NCI-H345 treated with DMSO at 0.1 percent for 48 hours (cell line): ENCODE results near the gene MTCL3.
"Not testable (repeated sequence)": the region's sequence is repeated elsewhere in the genome, so short reads cannot be mapped to it uniquely, and the experiment has no call there.

ENCODE experiments used
- DNase-seq: peaks from one replicate; lab custom pipeline; 2025; ENCODE audit not compliant: unreplicated experiment; lab: John Stamatoyannopoulos, UW

MTCL3 gene

DNA sequence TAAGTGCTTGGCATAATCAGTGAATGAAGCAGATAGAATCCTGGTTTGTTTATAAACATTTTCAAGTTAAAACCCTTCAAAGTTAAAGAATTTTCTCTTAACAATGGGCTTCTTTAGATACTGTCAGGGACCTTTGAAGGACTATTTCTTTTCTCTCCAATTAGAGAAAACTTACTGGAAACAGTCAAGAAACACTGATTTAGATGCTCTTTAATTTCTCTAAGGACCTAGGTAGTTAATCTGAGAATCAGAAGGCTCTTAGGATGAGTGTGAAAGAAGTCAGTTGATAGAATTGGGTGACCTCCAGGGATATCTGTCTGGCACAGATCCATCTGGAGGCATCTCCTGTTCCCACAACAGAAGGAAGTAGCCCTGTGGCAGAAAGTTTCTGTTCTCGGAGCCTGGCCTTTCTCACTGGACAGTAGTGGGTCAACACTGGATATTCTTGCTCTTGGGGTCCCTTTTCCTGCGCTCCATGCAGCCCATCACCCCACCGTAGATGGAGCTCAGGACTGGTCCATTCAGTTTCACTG is 82.5 kb downstream of the MTCL3 start:
- no peak for DNase-seq

DNA sequence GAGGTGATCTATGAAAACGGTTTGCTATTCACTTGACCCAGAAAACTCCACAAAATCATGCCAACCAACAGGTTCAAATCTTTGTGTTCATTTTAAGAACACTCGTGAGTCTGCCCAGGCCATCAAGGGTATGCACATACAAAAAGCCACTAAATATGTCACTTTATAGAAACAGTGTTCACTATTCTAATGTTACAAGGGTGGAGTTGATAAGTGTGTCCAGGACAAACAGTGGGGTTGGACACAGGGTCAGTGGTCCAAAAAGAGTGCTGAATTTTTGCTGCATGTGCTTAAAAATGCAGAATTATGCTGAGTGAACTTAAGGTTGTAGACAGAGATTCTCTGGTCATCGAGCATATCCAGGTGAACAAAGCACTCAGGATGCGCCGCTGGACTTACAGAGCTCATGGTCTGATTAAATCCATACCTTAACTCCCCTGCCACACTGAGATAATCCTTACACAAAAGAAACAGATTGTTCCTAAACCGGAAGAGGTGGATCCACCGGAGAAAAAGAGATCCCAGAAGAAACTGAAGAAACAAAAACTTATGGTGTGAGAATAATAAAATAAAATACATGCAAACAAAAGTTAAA is 83.4 kb downstream of the MTCL3 start:
- DNase-seq = no peak

DNA sequence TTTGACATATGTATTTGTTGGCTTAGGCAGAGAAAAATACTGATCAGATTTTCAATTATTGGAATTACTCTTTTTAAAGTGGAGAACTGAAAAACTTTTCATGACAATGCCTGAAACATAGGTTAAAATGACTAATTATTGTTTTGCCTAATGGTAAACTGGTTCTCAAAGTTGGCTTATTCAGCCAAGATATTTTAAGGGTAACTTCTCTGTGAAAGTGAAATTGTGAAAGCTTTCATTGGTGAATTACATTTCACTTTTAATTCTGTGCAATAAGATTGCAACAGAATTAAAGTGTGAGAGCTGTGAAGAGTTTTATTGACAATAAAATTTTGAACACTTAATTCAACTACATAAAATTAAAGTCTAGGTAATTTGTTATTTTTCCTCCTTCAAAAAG is 84.5 kb downstream of the MTCL3 start:
- DNase-seq = no peak

DNA sequence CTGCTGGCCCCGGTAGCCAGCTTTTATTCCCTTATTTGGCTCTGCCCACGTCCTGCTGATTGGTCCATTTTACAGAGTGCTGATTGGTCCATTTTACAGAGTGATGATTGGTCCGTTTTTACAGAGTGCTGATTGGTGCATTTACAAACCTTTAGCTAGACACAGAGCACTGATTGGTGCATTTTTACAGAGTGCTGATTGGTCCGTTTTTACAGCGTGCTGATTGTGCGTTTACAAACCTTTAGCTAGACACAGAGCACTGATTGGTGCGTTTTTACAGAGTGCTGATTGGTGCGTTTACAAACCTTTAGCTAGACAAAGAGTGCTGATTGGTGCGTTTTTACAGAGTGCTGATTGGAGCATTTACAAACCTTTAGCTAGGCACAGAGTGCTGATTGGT is 90.6 kb downstream of the MTCL3 start:
- DNase-seq = not testable (repeated sequence)

DNA sequence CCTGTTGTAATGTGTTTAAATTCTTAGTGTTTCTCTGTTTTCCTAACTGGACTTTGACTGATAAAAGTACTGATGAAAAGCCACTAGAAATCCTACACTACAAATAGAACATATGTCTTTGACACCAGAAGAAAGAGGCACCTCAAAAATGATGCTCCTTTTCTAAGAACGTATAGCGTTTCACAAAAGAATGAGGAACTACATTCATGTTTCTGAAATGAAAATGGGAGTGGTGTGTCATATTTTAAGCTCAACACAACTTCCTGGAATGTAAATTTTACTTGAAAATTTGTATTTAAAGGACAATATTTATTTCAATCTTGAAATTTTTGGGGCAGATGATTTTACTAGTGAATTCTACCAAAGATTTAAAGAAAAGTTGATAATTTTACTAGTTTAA is 95.2 kb downstream of the MTCL3 start:
- DNase-seq = no peak
